Neuronal stem cell (in vitro differentiated cells): Measurements from ENCODE around the gene SEMA3F.

Experiments used
- DNase-seq: peaks from one replicate; pipeline ENCODE4 v3.0.0-alpha.2; 2013; ENCODE audit warnings: low spot score
- H2AFZ ChIP-seq: one replicate; pipeline ENCODE4 v1.6.1; 2013; ENCODE audit warnings: mild to moderate bottlenecking, low read length, inconsistent platforms
- H2AK5ac ChIP-seq: 2 replicates; pipeline ENCODE4 v1.6.1; 2013; ENCODE audit warnings: low read depth, mild to moderate bottlenecking, inconsistent platforms, low read length, moderate library complexity, mixed read lengths
- H2BK120ac ChIP-seq: 2 replicates; pipeline ENCODE4 v1.6.1; 2013; ENCODE audit warnings: low read depth, mild to moderate bottlenecking, inconsistent platforms, low read length, moderate library complexity, mixed read lengths
- H2BK12ac ChIP-seq: one replicate; pipeline ENCODE4 v1.6.1; 2013; ENCODE audit warnings: low read length, inconsistent platforms
- H2BK15ac ChIP-seq: 2 replicates; pipeline ENCODE4 v1.6.1; 2013; ENCODE audit warnings: mild to moderate bottlenecking, low read length, inconsistent platforms, mixed read lengths
- H2BK5ac ChIP-seq: one replicate; pipeline ENCODE4 v1.6.1; 2013; ENCODE audit warnings: inconsistent platforms, mild to moderate bottlenecking, low read length, moderate library complexity
- H3K14ac ChIP-seq: one replicate; pipeline ENCODE4 v1.6.1; 2013; ENCODE audit warnings: low read length, inconsistent platforms
- H3K18ac ChIP-seq: 2 replicates; pipeline ENCODE4 v1.6.1; 2013; ENCODE audit warnings: low read length, inconsistent platforms
- H3K23ac ChIP-seq: 2 replicates; pipeline ENCODE4 v1.6.1; 2013; ENCODE audit warnings: low read depth, mild to moderate bottlenecking, mixed read lengths, low read length, inconsistent platforms; ENCODE audit not compliant: poor library complexity
- H3K27ac ChIP-seq: replicated peaks from 3 replicates; pipeline ENCODE4 v1.5.1; 2013; ENCODE audit warnings: low read length, inconsistent platforms
- H3K27me3 ChIP-seq, 3 experiments: 2 replicates each; pipeline ENCODE4 v1.6.1; 2013; ENCODE audit warnings: low read length in 3 of 3, mild to moderate bottlenecking in 2 of 3, inconsistent platforms in 1 of 3, low read depth in 1 of 3, mixed read lengths in 1 of 3, moderate library complexity in 1 of 3; ENCODE audit not compliant: control insufficient read depth in 3 of 3, insufficient read depth in 3 of 3
- H3K36me3 ChIP-seq, 2 donors: replicated peaks in 1 of 2; 2 replicates each; pipeline ENCODE4 v1.6.1; 2013; ENCODE audit warnings: low read length in 2 of 2; ENCODE audit not compliant: control insufficient read depth in 2 of 2, insufficient read depth in 2 of 2
- H3K4ac ChIP-seq: 2 replicates; pipeline ENCODE4 v1.6.1; 2013; ENCODE audit warnings: inconsistent platforms, mild to moderate bottlenecking, low read length, moderate library complexity
- H3K4me1 ChIP-seq, 2 donors: 1 replicate in 1 of 2; 2 replicates in 1 of 2; pipeline ENCODE4 v1.6.1; 2013; ENCODE audit warnings: low read length in 2 of 2, low read depth in 1 of 2; ENCODE audit not compliant: control insufficient read depth in 2 of 2, insufficient read depth in 1 of 2
- H3K4me2 ChIP-seq: one replicate; pipeline ENCODE4 v1.6.1; 2013; ENCODE audit warnings: mild to moderate bottlenecking, low read length, inconsistent platforms; ENCODE audit not compliant: insufficient read depth, poor library complexity, severe bottlenecking
- H3K4me3 ChIP-seq, 2 donors: 2 replicates each; pipeline ENCODE4 v1.5.1; 2013; ENCODE audit warnings: low read length in 2 of 2, mild to moderate bottlenecking in 2 of 2, inconsistent platforms in 1 of 2, moderate library complexity in 1 of 2
- H3K79me1 ChIP-seq: one replicate; pipeline ENCODE4 v1.6.1; 2013; ENCODE audit warnings: low read depth, mild to moderate bottlenecking, inconsistent platforms, low read length, moderate library complexity
- H3K9ac ChIP-seq: one replicate; pipeline ENCODE4 v1.6.1; 2013; ENCODE audit warnings: mild to moderate bottlenecking, low read depth, low read length, inconsistent platforms; ENCODE audit not compliant: poor library complexity
- H3K9me3 ChIP-seq, 2 donors: replicated peaks in 1 of 2; 2 replicates each; pipeline versions ENCODE3 to v1.6.1; 2013; ENCODE audit warnings: low read length in 2 of 2, mild to moderate bottlenecking in 2 of 2, inconsistent platforms in 1 of 2, low read depth in 1 of 2, mixed read lengths in 1 of 2, moderate library complexity in 1 of 2; ENCODE audit not compliant: control insufficient read depth in 2 of 2, insufficient read depth in 1 of 2
- H4K8ac ChIP-seq: one replicate; pipeline ENCODE4 v1.6.1; 2013; ENCODE audit warnings: low read depth, mild to moderate bottlenecking, inconsistent platforms, low read length, moderate library complexity
- H4K91ac ChIP-seq: one replicate; pipeline ENCODE4 v1.6.1; 2013; ENCODE audit warnings: low read length, low read depth, mild to moderate bottlenecking, inconsistent platforms; ENCODE audit not compliant: poor library complexity
- WGBS, 2 donors: extraction: QIAGEN DNeasy Blood & Tissue Kit; methylation state at CpG; one replicate each; pipeline ENCODE4 v1.1.7; 2013; ENCODE audit warnings: missing lambda C conversion rate in 2 of 2, mixed read lengths in 1 of 2; ENCODE audit not compliant: insufficient read length in 2 of 2, insufficient replicate concordance in 1 of 2; ENCODE audit errors: extremely low coverage in 2 of 2; 5-methylcytosine and 5-hydroxymethylcytosine counted together

The SEMA3F gene

DNA sequence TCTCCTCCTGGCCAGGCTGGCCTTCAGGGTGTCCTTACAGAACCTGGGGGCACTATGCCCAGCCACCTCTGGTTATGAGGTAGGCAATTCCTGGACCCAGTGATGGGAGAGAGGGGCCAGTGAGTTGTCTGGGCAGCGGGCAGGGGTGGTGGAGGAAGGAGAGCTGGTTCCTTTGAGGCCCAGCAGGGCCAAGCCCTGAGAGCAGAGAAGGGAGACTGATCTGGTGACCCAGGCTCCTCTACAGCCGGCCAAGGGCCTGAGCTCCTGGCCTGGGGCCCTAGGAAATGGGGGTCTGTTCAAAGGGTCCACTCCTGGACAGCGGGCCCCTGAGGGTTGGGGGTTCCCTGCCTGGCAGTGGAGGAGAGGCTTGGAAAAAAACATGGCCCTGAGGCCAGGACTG is 57.8 kb downstream of the SEMA3F start:
- Histone ChIP-seq H3K27ac (no peak overlapping the region), H3K9me3 (no peaks in the 10 kb centered on the region), H2BK120ac (peak overlapping the region; percentile 77), H3K14ac (no peak overlapping the region), H3K23ac (no peak overlapping the region), H3K79me1 (no peaks in the 10 kb centered on the region), H3K4me3 (no peak overlapping the region), H2BK5ac (no peak overlapping the region), H2BK12ac (no peak overlapping the region), H3K4ac (no peak overlapping the region), H2AFZ (no peak overlapping the region), H3K27me3 (peaks cover 0 to 68% (median 0%) of the 10 kb centered on the region in 3 experiments), H2AK5ac (peak overlapping the region; percentile 78), H3K18ac (peak overlapping the region; percentile 74), H2BK15ac (peak overlapping the region; percentile 31), H3K4me2 (no peak overlapping the region), H3K9ac (no peak overlapping the region), H4K91ac (no peak overlapping the region), H4K8ac (no peak overlapping the region), H3K36me3 (no peaks in the 10 kb centered on the region), H3K4me1 (peaks cover 0 to 7% of the 10 kb centered on the region in 2 donors)
- WGBS, 2 donors, result no CpG with 5 or more reads among the region's 3 CpGs
- no peak for DNase-seq

DNA sequence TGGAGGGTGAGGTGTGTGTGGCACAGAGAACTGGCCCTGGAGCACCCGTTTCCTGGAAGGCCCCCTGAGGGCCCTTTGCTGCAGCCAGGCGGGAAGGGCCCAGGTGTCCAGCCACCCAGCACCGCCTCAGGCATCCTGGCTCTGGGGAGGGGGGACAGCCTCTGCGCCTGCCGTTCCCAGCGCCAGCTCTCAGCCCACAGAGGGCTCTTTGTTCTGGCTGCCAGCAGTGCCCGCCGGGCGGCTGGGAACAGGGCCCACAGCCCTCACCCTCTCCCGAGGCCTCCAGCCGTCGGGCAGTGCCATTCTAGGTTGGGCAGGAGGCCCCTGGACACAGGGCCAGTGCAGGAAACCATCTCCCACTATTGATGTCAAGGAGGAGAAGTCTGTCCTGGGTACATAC is 58.2 kb downstream of the SEMA3F start:
- H2BK15ac ChIP-seq, result peak overlapping the region; percentile 31
- H2BK120ac ChIP-seq, result no peak overlapping the region
- H3K79me1 ChIP-seq, result no peaks in the 10 kb centered on the region
- DNase-seq, result no peak
- no peak overlapping the region for H2BK5ac ChIP-seq
- no peak overlapping the region for H3K23ac ChIP-seq
- H3K9me3 ChIP-seq, result no peaks in the 10 kb centered on the region
- peak overlapping the region; percentile 78 for H2AK5ac ChIP-seq
- peaks cover 0 to 7% of the 10 kb centered on the region in 2 donors for H3K4me1 ChIP-seq
- H3K27ac ChIP-seq, result no peak overlapping the region
- no peaks in the 10 kb centered on the region for H3K36me3 ChIP-seq
- H3K18ac ChIP-seq, result no peak overlapping the region
- H4K91ac ChIP-seq, result no peak overlapping the region
- H3K4ac ChIP-seq, result no peak overlapping the region
- no peak overlapping the region for H2AFZ ChIP-seq
- H3K4me3 ChIP-seq, result no peak overlapping the region
- no peak overlapping the region for H3K9ac ChIP-seq
- no CpG with 5 or more reads among the region's 12 CpGs for WGBS, 2 donors
- H3K27me3 ChIP-seq, result peaks cover 0 to 68% (median 0%) of the 10 kb centered on the region in 3 experiments
- no peak overlapping the region for H2BK12ac ChIP-seq
- H3K14ac ChIP-seq, result no peak overlapping the region
- no peak overlapping the region for H4K8ac ChIP-seq
- H3K4me2 ChIP-seq, result no peak overlapping the region

- Histone ChIP-seq H3K4me2 (no peak overlapping the region), H2AK5ac (peak overlapping the region; percentile 86), H3K36me3 (no peaks in the 10 kb centered on the region), H2BK12ac (no peak overlapping the region), H3K18ac (no peak overlapping the region), H3K27me3 (peaks cover 0 to 63% (median 0%) of the 10 kb centered on the region in 3 experiments), H4K8ac (no peak overlapping the region), H3K27ac (no peak overlapping the region), H3K4ac (no peak overlapping the region), H3K23ac (no peak overlapping the region), H3K9ac (no peak overlapping the region), H2AFZ (no peak overlapping the region), H3K4me3 (no peak overlapping the region), H2BK120ac (no peak overlapping the region), H3K14ac (no peak overlapping the region), H3K79me1 (no peaks in the 10 kb centered on the region), H2BK5ac (peak overlapping the region; percentile 31), H3K4me1 (no peaks in the 10 kb centered on the region), H4K91ac (no peak overlapping the region), H3K9me3 (no peaks in the 10 kb centered on the region), H2BK15ac (no peak overlapping the region)
- DNase-seq, result no peak
- no CpG with 5 or more reads among the region's 10 CpGs for WGBS, 2 donors
These were observed 59.7 kb downstream of the SEMA3F start for GRCh38 chr3:50214824-50215223.

GRCh38 chr3:50215529-50215928 is 60.4 kb downstream of the SEMA3F start:
- Histone ChIP-seq H3K23ac (peak overlapping the region; percentile 25), H3K4ac (no peak overlapping the region), H3K4me1 (peaks cover 0 to 4% of the 10 kb centered on the region in 2 donors), H2AFZ (no peak overlapping the region), H3K36me3 (no peaks in the 10 kb centered on the region), H3K27me3 (peaks cover 0 to 56% (median 0%) of the 10 kb centered on the region in 3 experiments), H3K9me3 (no peaks in the 10 kb centered on the region), H4K8ac (no peak overlapping the region), H3K18ac (peak overlapping the region; percentile 53), H2AK5ac (peak overlapping the region; percentile 86), H3K27ac (no peak overlapping the region), H2BK5ac (peak overlapping the region; percentile 31), H2BK120ac (no peak overlapping the region), H4K91ac (no peak overlapping the region), H3K14ac (no peak overlapping the region), H3K79me1 (no peaks in the 10 kb centered on the region), H2BK15ac (no peak overlapping the region), H3K9ac (no peak overlapping the region), H3K4me2 (no peak overlapping the region), H3K4me3 (no peak overlapping the region), H2BK12ac (no peak overlapping the region)
- DNase-seq, result no peak
- WGBS, 2 donors, result no CpG with 5 or more reads among the region's 9 CpGs
